ENCODE results near the gene SLC35F3. TPM values are rescaled to one million over a fixed set of nuclear protein-coding genes. Genes with fewer than 3 reads are reported as not detected.

SLC35F3 gene
- total and polyA plus RNA-seq, 3 experiments from 2014 or later, result 0.21 to 7.8 (median 6.9) TPM

- Histone ChIP-seq H3K4me1 (ENCODE audit: insufficient read depth, low read length) (no peaks in the 10 kb centered on the region), H3K27ac (ENCODE audit: low read depth, low read length) (no peak overlapping the region), H3K36me3 (ENCODE audit: insufficient read depth, low read length) (no peaks in the 10 kb centered on the region), H3K27me3 (ENCODE audit: insufficient read depth, low read length, poor library complexity, severe bottlenecking) (no peaks in the 10 kb centered on the region), H3K4me3 (ENCODE audit: low read length) (no peak overlapping the region), H3K9me3 (ENCODE audit: low read length) (no peaks in the 10 kb centered on the region)
- peaks cover 2 to 23% of the 10 kb centered on the region in 2 donors for H3K27me3 Mint-ChIP-seq
- peaks cover 6 to 9% (median 8%) of the 10 kb centered on the region in 3 donors for H3K4me1 Mint-ChIP-seq
- no peak overlapping the region for H3K27ac Mint-ChIP-seq
- POLR2A ChIA-PET, result no interaction called here
- peaks cover 0 to 11% (median 5%) of the 10 kb centered on the region in 5 donors for H3K9me3 Mint-ChIP-seq
- CTCF ChIA-PET, result interaction anchor here (1.7 kb wide), 1 partner anchor 47 kb away, joined by 4 read pairs; no protein-coding TSS in a partner anchor
- H3K36me3 Mint-ChIP-seq, result peaks cover 0 to 2% (median 0%) of the 10 kb centered on the region in 3 donors
- DNase-seq, result no peak
- no peak overlapping the region for H3K4me3 Mint-ChIP-seq
These were observed 357.7 kb downstream of the SLC35F3 start for GRCh38 chr1:234262007-234262753.

- ChIA-PET CTCF (interaction anchor here (1.7 kb wide), 1 partner anchor 47 kb away, joined by 4 read pairs; no protein-coding TSS in a partner anchor), POLR2A (no interaction called here)
- no peak overlapping the region for H3K27ac Mint-ChIP-seq
- Histone ChIP-seq H3K4me3 (ENCODE audit: low read length) (no peak overlapping the region), H3K36me3 (ENCODE audit: insufficient read depth, low read length) (no peaks in the 10 kb centered on the region), H3K9me3 (ENCODE audit: low read length) (no peaks in the 10 kb centered on the region), H3K27ac (ENCODE audit: low read depth, low read length) (no peak overlapping the region), H3K4me1 (ENCODE audit: insufficient read depth, low read length) (no peaks in the 10 kb centered on the region), H3K27me3 (ENCODE audit: insufficient read depth, low read length, poor library complexity, severe bottlenecking) (no peaks in the 10 kb centered on the region)
- H3K36me3 Mint-ChIP-seq, result peaks cover 0 to 2% (median 0%) of the 10 kb centered on the region in 3 donors
- H3K4me3 Mint-ChIP-seq, result no peak overlapping the region
- peaks cover 2 to 18% of the 10 kb centered on the region in 2 donors for H3K27me3 Mint-ChIP-seq
- peaks cover 0 to 6% (median 3%) of the 10 kb centered on the region in 5 donors for H3K9me3 Mint-ChIP-seq
- peaks cover 6 to 9% (median 8%) of the 10 kb centered on the region in 3 donors for H3K4me1 Mint-ChIP-seq
- no peak for DNase-seq
These were observed 358.3 kb downstream of the SLC35F3 start for GRCh38 chr1:234262754-234263105.

- ChIA-PET CTCF (no interaction called here), POLR2A (no interaction called here)
- no peaks in the 10 kb centered on the region for H3K36me3 ChIP-seq (ENCODE audit: insufficient read depth, low read length)
- no peaks in the 10 kb centered on the region for H3K9me3 ChIP-seq (ENCODE audit: low read length)
- H3K27me3 Mint-ChIP-seq, result peaks cover 2 to 10% of the 10 kb centered on the region in 2 donors
- no peak overlapping the region for H3K27ac Mint-ChIP-seq
- H3K36me3 Mint-ChIP-seq, result peaks cover 0 to 2% (median 0%) of the 10 kb centered on the region in 3 donors
- H3K4me3 Mint-ChIP-seq, result no peak overlapping the region
- no peaks in the 10 kb centered on the region for H3K9me3 Mint-ChIP-seq
- H3K4me1 ChIP-seq (ENCODE audit: insufficient read depth, low read length), result no peaks in the 10 kb centered on the region
- no peak for DNase-seq
- H3K4me3 ChIP-seq (ENCODE audit: low read length), result no peak overlapping the region
- no peak overlapping the region for H3K27ac ChIP-seq (ENCODE audit: low read depth, low read length)
- H3K27me3 ChIP-seq (ENCODE audit: insufficient read depth, low read length, poor library complexity, severe bottlenecking), result no peaks in the 10 kb centered on the region
- peaks cover 6 to 9% (median 8%) of the 10 kb centered on the region in 3 donors for H3K4me1 Mint-ChIP-seq
These were observed 360.4 kb downstream of the SLC35F3 start for GRCh38 chr1:234264832-234265231.

GRCh38 chr1:234265321-234265720 is 360.8 kb downstream of the SLC35F3 start:
- Histone ChIP-seq H3K4me1 (ENCODE audit: insufficient read depth, low read length) (no peaks in the 10 kb centered on the region), H3K27me3 (ENCODE audit: insufficient read depth, low read length, poor library complexity, severe bottlenecking) (no peaks in the 10 kb centered on the region), H3K9me3 (ENCODE audit: low read length) (no peaks in the 10 kb centered on the region), H3K27ac (ENCODE audit: low read depth, low read length) (no peak overlapping the region), H3K4me3 (ENCODE audit: low read length) (no peak overlapping the region), H3K36me3 (ENCODE audit: insufficient read depth, low read length) (no peaks in the 10 kb centered on the region)
- peaks cover 0 to 2% (median 0%) of the 10 kb centered on the region in 3 donors for H3K36me3 Mint-ChIP-seq
- H3K4me3 Mint-ChIP-seq, result no peak overlapping the region
- no peak overlapping the region for H3K27ac Mint-ChIP-seq
- ChIA-PET POLR2A (no interaction called here), CTCF (no interaction called here)
- no peaks in the 10 kb centered on the region for H3K9me3 Mint-ChIP-seq
- no peak for DNase-seq
- H3K27me3 Mint-ChIP-seq, result peaks cover 2 to 9% of the 10 kb centered on the region in 2 donors
- peaks cover 5 to 6% (median 5%) of the 10 kb centered on the region in 3 donors for H3K4me1 Mint-ChIP-seq

- Mint-ChIP-seq H3K27ac (no peak overlapping the region), H3K4me3 (no peak overlapping the region), H3K9me3 (no peaks in the 10 kb centered on the region), H3K4me1 (peaks cover 0 to 2% (median 1%) of the 10 kb centered on the region in 3 donors), H3K36me3 (peaks cover 0 to 2% (median 0%) of the 10 kb centered on the region in 3 donors), H3K27me3 (peaks cover 2 to 4% of the 10 kb centered on the region in 2 donors)
- no peaks in the 10 kb centered on the region for H3K4me1 ChIP-seq (ENCODE audit: insufficient read depth, low read length)
- no peaks in the 10 kb centered on the region for H3K9me3 ChIP-seq (ENCODE audit: low read length)
- H3K27me3 ChIP-seq (ENCODE audit: insufficient read depth, low read length, poor library complexity, severe bottlenecking), result no peaks in the 10 kb centered on the region
- DNase-seq, result no peak
- no peak overlapping the region for H3K27ac ChIP-seq (ENCODE audit: low read depth, low read length)
- no peak overlapping the region for H3K4me3 ChIP-seq (ENCODE audit: low read length)
- no peaks in the 10 kb centered on the region for H3K36me3 ChIP-seq (ENCODE audit: insufficient read depth, low read length)
- POLR2A ChIA-PET, result no interaction called here
- CTCF ChIA-PET, result no interaction called here
These were observed 361.4 kb downstream of the SLC35F3 start for GRCh38 chr1:234265861-234266260.

- Histone ChIP-seq H3K4me1 (ENCODE audit: insufficient read depth, low read length) (no peaks in the 10 kb centered on the region), H3K4me3 (ENCODE audit: low read length) (no peak overlapping the region), H3K36me3 (ENCODE audit: insufficient read depth, low read length) (no peaks in the 10 kb centered on the region), H3K27me3 (ENCODE audit: insufficient read depth, low read length, poor library complexity, severe bottlenecking) (no peaks in the 10 kb centered on the region), H3K27ac (ENCODE audit: low read depth, low read length) (no peak overlapping the region), H3K9me3 (ENCODE audit: low read length) (no peaks in the 10 kb centered on the region)
- Mint-ChIP-seq H3K27me3 (peaks cover 10 to 17% of the 10 kb centered on the region in 2 donors), H3K27ac (no peak overlapping the region), H3K4me3 (no peak overlapping the region), H3K9me3 (no peaks in the 10 kb centered on the region), H3K4me1 (peaks cover 3 to 7% (median 6%) of the 10 kb centered on the region in 3 donors), H3K36me3 (peaks cover 0 to 2% (median 0%) of the 10 kb centered on the region in 3 donors)
- ChIA-PET POLR2A (no interaction called here), CTCF (interaction anchor here (1.2 kb wide), 1 partner anchor 40 kb away, joined by 4 read pairs; no protein-coding TSS in a partner anchor)
- DNase-seq, result no peak
These were observed 365.6 kb downstream of the SLC35F3 start for GRCh38 chr1:234270093-234270492.

GRCh38 chr1:234270581-234271242 is 366.2 kb downstream of the SLC35F3 start:
- Mint-ChIP-seq H3K4me1 (peaks cover 3 to 7% (median 6%) of the 10 kb centered on the region in 3 donors), H3K27ac (no peak overlapping the region), H3K36me3 (peaks cover 0 to 2% (median 0%) of the 10 kb centered on the region in 3 donors), H3K4me3 (no peak overlapping the region), H3K9me3 (no peaks in the 10 kb centered on the region), H3K27me3 (peaks cover 10 to 21% of the 10 kb centered on the region in 2 donors)
- Histone ChIP-seq H3K27me3 (ENCODE audit: insufficient read depth, low read length, poor library complexity, severe bottlenecking) (no peaks in the 10 kb centered on the region), H3K9me3 (ENCODE audit: low read length) (no peaks in the 10 kb centered on the region), H3K4me1 (ENCODE audit: insufficient read depth, low read length) (no peaks in the 10 kb centered on the region), H3K36me3 (ENCODE audit: insufficient read depth, low read length) (no peaks in the 10 kb centered on the region), H3K27ac (ENCODE audit: low read depth, low read length) (no peak overlapping the region), H3K4me3 (ENCODE audit: low read length) (no peak overlapping the region)
- POLR2A ChIA-PET, result no interaction called here
- DNase-seq, result no peak
- CTCF ChIA-PET, result interaction anchor here (1.2 kb wide), 1 partner anchor 39 kb away, joined by 4 read pairs; no protein-coding TSS in a partner anchor

- Mint-ChIP-seq H3K27ac (no peak overlapping the region), H3K9me3 (no peaks in the 10 kb centered on the region), H3K36me3 (peaks cover 0 to under 1% (median 0%) of the 10 kb centered on the region in 3 donors), H3K27me3 (peaks cover 14 to 23% of the 10 kb centered on the region in 2 donors), H3K4me3 (no peak overlapping the region), H3K4me1 (peaks cover 3 to 7% (median 6%) of the 10 kb centered on the region in 3 donors)
- no peak for DNase-seq
- Histone ChIP-seq H3K27ac (ENCODE audit: low read depth, low read length) (no peak overlapping the region), H3K9me3 (ENCODE audit: low read length) (no peaks in the 10 kb centered on the region), H3K4me3 (ENCODE audit: low read length) (no peak overlapping the region), H3K4me1 (ENCODE audit: insufficient read depth, low read length) (no peaks in the 10 kb centered on the region), H3K36me3 (ENCODE audit: insufficient read depth, low read length) (no peaks in the 10 kb centered on the region), H3K27me3 (ENCODE audit: insufficient read depth, low read length, poor library complexity, severe bottlenecking) (no peaks in the 10 kb centered on the region)
- ChIA-PET CTCF (interaction anchor here (1.2 kb wide), 1 partner anchor 39 kb away, joined by 4 read pairs; no protein-coding TSS in a partner anchor), POLR2A (no interaction called here)
These were observed 366.7 kb downstream of the SLC35F3 start for GRCh38 chr1:234271243-234271606.
